Esophagus muscularis mucosa (tissue), 4 donors: Measurements from ENCODE around the gene NR2E1. TPM values are rescaled to one million over a fixed set of nuclear protein-coding genes. Genes with fewer than 3 reads are reported as not detected.
A peak's percentile ranks its signal among the peaks of the same experiment; 100 is the strongest.

Experiments used
- DNase-seq: peaks from one replicate; pipeline ENCODE4 v3.0.0-alpha.2; 2017; ENCODE audit errors: extremely low spot score
- H3K27ac ChIP-seq, 4 donors: fragments of 200-600 bp; sonication (generic); replicated peaks in 1 of 4; 1 replicate in 3 of 4; 2 replicates in 1 of 4; pipeline ENCODE4 v1.5.1; 2016 to 2019; ENCODE audit warnings: mild to moderate bottlenecking in 1 of 4
- H3K27me3 ChIP-seq, 4 donors: fragments of 200-600 bp; sonication (generic); one replicate each; pipeline versions ENCODE4 v1.5.1 to v1.6.0; 2016 to 2019
- H3K36me3 ChIP-seq, 4 donors: fragments of 200-600 bp; sonication (generic); one replicate each; pipeline ENCODE4 v1.5.1; 2016 to 2019
- H3K4me1 ChIP-seq, 4 donors: fragments of 200-600 bp; sonication (generic); one replicate each; pipeline ENCODE4 v1.5.1; 2016 to 2019
- H3K4me3 ChIP-seq, 4 donors: fragments of 200-600 bp; sonication (generic); 1 replicate in 2 of 4; 2 replicates in 2 of 4; pipeline ENCODE4 v1.5.1; 2016 to 2019; ENCODE audit warnings: mild to moderate bottlenecking in 4 of 4, moderate library complexity in 1 of 4
- H3K9me3 ChIP-seq, 4 donors: fragments of 200-600 bp; sonication (generic); 1 replicate in 3 of 4; 2 replicates in 1 of 4; pipeline ENCODE4 v1.5.1; 2016 to 2019
- CTCF ChIP-seq, 3 experiments: fragments of 200-600 bp in 2 of 3; fragments of 450-650 bp in 1 of 3; sonication (generic) in 2 of 3; IDR thresholded peaks; one replicate each; pipeline ENCODE4 v1.5.1; 2017 to 2019; ENCODE audit warnings: antibody characterized with exemption in 3 of 3, mild to moderate bottlenecking in 2 of 3, moderate library complexity in 1 of 3
- EP300 ChIP-seq: sonication (generic); formaldehyde crosslinking; IDR thresholded peaks from one replicate; pipeline ENCODE4 v1.6.1; 2017; ENCODE audit warnings: antibody characterized with exemption
- POLR2A ChIP-seq: fragments of 450-650 bp; IDR thresholded peaks from one replicate; pipeline ENCODE4 v1.6.1; 2017; ENCODE audit warnings: antibody characterized with exemption, moderate library complexity, mild to moderate bottlenecking, low read depth
- POLR2AphosphoS5 ChIP-seq, 2 donors: sonication (generic); formaldehyde crosslinking; IDR thresholded peaks; one replicate each; pipeline ENCODE4 v1.6.1; 2017; ENCODE audit warnings: antibody characterized with exemption in 2 of 2
- WGBS: methylation state at CpG from one replicate; pipeline ENCODE4 v1.1.5; 2018; 5-methylcytosine and 5-hydroxymethylcytosine counted together
- intact Hi-C: fragments of 100-400 bp; cut with DNase I; formaldehyde crosslinking; loops from one replicate; pipeline ENCODE4 v1.15.1; 2023
- total RNA-seq, 4 donors: library from RNA; depleted of rRNA; stranded (reverse); fragments of >200 nt; gene quantifications; one replicate each; pipeline versions ENCODE4 v1.1.0 to v1.2.1, GENCODE V29; 2016

NR2E1 gene
- total RNA-seq, 4 donors from 2014 or later: not detected

- TF ChIP-seq POLR2AphosphoS5 (IDR thresholded peaks at IDR 0.05): no peak
- TF ChIP-seq EP300: no peak
- no peak for TF ChIP-seq POLR2A
- TF ChIP-seq CTCF (IDR thresholded peaks at IDR 0.05): no peak
- WGBS: 6% methylated on average over 6 of the region's 6 CpGs
- intact Hi-C loops: no loop called here
- Histone ChIP-seq H3K4me1 (peaks cover 37 to 51% (median 49%) of the 10 kb centered on the region in 4 donors), H3K4me3 (no peak overlapping the region), H3K27me3 (peaks cover 4 to 100% (median 83%) of the 10 kb centered on the region in 4 donors), H3K27ac (no peak overlapping the region), H3K9me3 (no peaks in the 10 kb centered on the region), H3K36me3 (no peaks in the 10 kb centered on the region)
- DNase-seq: peak; percentile 42
Observed at GRCh38 chr6:108163267-108163643, 2.6 kb upstream of the NR2E1 start.

DNA sequence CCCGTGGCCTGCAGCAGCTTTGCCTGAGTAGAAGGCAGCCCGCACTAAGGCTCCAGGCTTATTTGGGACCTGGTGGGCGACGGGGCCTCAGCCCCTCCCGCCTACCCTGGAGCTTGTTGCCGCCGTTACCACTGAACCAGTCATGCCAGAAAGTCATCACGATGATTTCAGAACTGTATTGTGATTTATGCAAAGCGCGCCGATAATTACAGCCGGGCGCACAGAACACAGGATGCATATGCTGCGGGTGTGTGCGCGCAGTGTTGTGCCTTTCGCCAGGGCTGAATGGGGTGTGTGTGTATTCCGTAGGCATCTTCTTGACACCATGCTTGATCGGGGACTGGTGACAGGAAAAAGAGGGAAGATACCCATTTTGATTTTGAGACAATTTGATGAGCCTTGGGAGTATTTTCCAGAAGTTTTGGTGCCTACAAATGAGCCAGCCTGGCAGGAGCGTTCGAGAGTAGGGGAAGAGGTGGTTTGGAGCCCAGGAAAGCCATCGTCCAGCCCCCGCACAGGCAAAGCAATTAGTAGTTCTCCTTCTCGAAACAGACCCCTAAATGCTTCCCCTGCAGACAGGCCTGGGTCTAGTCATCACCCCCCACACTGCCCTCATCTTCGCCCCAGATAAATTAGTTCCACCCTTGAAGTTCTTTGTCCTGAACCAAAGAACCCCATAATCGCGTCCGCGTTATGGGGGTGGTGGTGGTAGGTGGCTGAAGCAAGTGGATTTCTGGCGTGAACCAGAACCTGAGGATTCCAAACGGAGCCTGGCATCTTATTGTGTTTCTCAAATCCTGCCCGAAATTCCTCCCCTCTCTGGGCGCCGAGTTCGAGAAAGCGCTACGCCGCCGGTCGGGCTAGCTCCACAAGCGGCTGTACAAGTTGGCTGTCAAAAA lies 1.9 kb upstream of the NR2E1 start:
- Histone ChIP-seq H3K27ac (no peak overlapping the region), H3K9me3 (no peaks in the 10 kb centered on the region), H3K4me1 (peaks cover 43 to 57% (median 54%) of the 10 kb centered on the region in 4 donors), H3K27me3 (peaks cover 10 to 100% (median 87%) of the 10 kb centered on the region in 4 donors), H3K4me3 (no peak overlapping the region), H3K36me3 (no peaks in the 10 kb centered on the region)
- WGBS: 7% methylated on average over 32 of the region's 41 CpGs
- peak; percentile 74 for DNase-seq
- TF ChIP-seq POLR2A: no peak
- TF ChIP-seq CTCF (IDR thresholded peaks at IDR 0.05): no peak
- no peak for TF ChIP-seq POLR2AphosphoS5 (IDR thresholded peaks at IDR 0.05)
- TF ChIP-seq EP300: no peak
- intact Hi-C loops: no loop called here

- H3K36me3 ChIP-seq: no peaks in the 10 kb centered on the region
- H3K27me3 ChIP-seq: peaks cover 12 to 100% (median 90%) of the 10 kb centered on the region in 4 donors
- peak overlapping the region in 3 of 4 donors; percentile 23 to 35 (median 28) for H3K4me3 ChIP-seq
- DNase-seq: peak; percentile 90
- no peaks in the 10 kb centered on the region for H3K9me3 ChIP-seq
- H3K4me1 ChIP-seq: peaks cover 49 to 63% (median 60%) of the 10 kb centered on the region in 4 donors
- 8% methylated on average over 8 of the region's 17 CpGs for WGBS
- H3K27ac ChIP-seq: no peak overlapping the region
- intact Hi-C loops: no loop called here
- no peak for TF ChIP-seq POLR2A
- TF ChIP-seq POLR2AphosphoS5 (IDR thresholded peaks at IDR 0.05): no peak
- TF ChIP-seq EP300: no peak
- TF ChIP-seq CTCF (IDR thresholded peaks at IDR 0.05): no peak
Observed at GRCh38 chr6:108164543-108164814, 1.3 kb upstream of the NR2E1 start.

- Histone ChIP-seq H3K27ac (no peak overlapping the region), H3K9me3 (no peaks in the 10 kb centered on the region), H3K4me1 (peaks cover 52 to 69% (median 65%) of the 10 kb centered on the region in 4 donors), H3K4me3 (peak overlapping the region in 3 of 4 donors; percentile 23 to 35 (median 28)), H3K36me3 (no peaks in the 10 kb centered on the region), H3K27me3 (peaks cover 12 to 100% (median 96%) of the 10 kb centered on the region in 4 donors)
- 5% methylated on average over 24 of the region's 69 CpGs for WGBS
- DNase-seq: peak; percentile 70
- intact Hi-C loops: no loop called here
- TF ChIP-seq POLR2A (no peak), EP300 (no peak), POLR2AphosphoS5 (IDR thresholded peaks at IDR 0.05) (no peak), CTCF (IDR thresholded peaks at IDR 0.05) (no peak)
Observed at GRCh38 chr6:108164815-108165706, 761 bp upstream of the NR2E1 start.
